Measurements from ENCODE around the gene CEP78. TPM values are rescaled to one million over a fixed set of nuclear protein-coding genes. Genes with fewer than 3 reads are reported as not detected.

Gene CEP78, protein sequence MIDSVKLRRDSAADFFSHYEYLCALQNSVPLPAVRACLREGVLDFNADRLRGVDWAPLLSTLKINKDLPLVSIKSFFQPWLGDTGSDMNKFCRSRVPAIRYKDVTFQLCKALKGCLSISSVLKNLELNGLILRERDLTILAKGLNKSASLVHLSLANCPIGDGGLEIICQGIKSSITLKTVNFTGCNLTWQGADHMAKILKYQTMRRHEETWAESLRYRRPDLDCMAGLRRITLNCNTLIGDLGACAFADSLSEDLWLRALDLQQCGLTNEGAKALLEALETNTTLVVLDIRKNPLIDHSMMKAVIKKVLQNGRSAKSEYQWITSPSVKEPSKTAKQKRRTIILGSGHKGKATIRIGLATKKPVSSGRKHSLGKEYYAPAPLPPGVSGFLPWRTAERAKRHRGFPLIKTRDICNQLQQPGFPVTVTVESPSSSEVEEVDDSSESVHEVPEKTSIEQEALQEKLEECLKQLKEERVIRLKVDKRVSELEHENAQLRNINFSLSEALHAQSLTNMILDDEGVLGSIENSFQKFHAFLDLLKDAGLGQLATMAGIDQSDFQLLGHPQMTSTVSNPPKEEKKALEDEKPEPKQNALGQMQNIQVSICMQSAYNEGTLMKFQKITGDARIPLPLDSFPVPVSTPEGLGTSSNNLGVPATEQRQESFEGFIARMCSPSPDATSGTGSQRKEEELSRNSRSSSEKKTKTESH
- total RNA-seq, result 10 to 100 TPM in 2 of 4 donors, 1 to 10 TPM in 2; 5.7 to 10.3 (median 9.9) TPM

DNA sequence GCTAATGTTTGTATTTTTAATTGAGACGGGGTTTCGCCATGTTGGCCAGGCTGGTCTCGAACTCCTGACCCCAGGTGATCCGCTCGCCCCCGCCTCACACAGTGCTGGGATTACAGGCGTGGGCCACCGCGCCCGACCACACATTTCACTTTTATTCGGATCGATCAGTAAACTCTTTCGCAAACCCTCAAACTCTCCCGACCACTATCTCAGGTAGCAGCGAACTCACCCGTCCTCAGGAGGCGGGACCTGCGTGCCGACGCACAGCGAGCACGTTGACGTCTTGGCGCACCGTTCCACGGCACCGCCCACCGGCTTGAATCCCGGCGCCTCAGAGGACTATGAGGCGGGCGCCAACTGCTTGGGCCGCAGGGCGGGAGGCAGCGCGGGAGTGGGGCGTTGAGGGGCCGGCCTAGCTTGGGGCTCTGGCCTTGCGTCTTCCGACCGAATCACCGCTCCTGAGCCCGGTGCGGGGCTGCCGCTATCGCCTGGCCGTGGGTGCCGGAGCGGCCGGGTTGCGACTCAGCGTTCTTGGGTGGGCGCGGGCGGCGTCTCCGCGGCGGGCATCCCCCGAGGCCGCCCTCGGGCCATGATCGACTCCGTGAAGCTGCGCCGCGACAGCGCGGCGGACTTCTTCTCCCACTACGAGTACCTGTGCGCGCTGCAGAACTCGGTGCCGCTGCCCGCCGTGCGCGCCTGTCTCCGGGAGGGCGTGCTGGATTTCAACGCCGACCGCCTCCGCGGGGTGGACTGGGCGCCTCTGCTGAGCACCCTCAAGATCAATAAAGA, at the start of gene CEP78:
TSS of gene CEP78 (plus strand) at position 314 of the 789 bp plus-strand sequence. CDS start at position 590, 276 bp downstream.
- TF ChIP-seq, protein P1, sequence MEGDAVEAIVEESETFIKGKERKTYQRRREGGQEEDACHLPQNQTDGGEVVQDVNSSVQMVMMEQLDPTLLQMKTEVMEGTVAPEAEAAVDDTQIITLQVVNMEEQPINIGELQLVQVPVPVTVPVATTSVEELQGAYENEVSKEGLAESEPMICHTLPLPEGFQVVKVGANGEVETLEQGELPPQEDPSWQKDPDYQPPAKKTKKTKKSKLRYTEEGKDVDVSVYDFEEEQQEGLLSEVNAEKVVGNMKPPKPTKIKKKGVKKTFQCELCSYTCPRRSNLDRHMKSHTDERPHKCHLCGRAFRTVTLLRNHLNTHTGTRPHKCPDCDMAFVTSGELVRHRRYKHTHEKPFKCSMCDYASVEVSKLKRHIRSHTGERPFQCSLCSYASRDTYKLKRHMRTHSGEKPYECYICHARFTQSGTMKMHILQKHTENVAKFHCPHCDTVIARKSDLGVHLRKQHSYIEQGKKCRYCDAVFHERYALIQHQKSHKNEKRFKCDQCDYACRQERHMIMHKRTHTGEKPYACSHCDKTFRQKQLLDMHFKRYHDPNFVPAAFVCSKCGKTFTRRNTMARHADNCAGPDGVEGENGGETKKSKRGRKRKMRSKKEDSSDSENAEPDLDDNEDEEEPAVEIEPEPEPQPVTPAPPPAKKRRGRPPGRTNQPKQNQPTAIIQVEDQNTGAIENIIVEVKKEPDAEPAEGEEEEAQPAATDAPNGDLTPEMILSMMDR (IDR thresholded peaks at IDR 0.05; ENCODE audit: low read depth), result no peak

DNA sequence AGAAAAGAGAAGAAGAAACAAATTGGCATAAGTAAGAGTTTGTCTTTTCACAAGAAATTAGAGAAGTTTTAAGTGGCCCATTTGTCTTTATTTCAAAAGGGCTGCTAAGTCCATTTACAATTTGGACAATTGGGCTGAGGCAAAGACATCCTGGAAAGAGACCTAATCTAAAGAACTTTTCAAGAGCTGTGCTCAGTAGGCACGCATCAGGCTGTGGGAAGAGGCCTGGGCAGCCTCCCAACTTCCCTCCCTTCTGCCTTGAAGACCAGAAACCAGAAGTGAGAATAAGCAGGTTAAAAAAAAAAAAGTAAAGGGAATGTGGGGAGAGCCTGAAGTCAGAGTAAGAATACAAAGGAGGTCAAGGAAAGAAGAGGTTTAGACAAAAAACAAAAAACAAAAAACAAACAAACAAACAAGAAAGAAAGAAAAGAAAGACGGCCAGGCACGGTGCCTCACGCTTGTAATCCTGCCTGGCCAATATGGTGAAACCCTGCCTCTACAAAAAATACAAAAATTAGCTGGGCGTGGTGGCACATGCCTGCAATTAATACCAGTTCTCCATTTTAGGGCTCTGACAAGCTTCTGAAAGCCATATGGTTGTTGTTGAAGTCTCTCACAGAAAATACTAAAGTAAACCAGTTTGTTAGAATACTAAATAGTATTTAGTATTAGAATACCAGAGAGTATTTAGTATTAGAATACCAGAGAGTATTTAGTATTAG, 48.0 kb upstream of the CEP78 start:
- TF ChIP-seq, protein P1 (IDR thresholded peaks at IDR 0.05; ENCODE audit: low read depth), result no peak

DNA sequence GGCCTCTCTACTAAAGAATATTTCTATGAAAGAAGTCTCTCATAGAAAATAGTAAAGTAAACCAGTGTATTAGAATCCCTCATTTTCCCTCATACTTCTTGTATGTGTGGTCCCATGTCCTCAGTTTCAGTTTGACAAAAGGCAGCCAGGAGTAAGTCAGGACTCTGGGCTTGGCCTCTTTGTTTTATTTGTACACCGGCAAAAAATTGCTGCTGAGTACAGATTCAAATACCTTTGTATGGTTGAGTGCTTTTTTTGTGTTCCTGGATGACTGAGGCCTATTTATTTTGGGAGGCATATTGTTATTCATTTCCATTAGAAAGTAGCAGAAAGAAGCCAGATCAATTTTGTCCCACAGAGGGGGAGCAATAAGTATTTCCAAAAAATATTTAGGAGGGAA, 47.3 kb upstream of the CEP78 start:
- TF ChIP-seq, protein P1 (IDR thresholded peaks at IDR 0.05; ENCODE audit: low read depth), result no peak

DNA sequence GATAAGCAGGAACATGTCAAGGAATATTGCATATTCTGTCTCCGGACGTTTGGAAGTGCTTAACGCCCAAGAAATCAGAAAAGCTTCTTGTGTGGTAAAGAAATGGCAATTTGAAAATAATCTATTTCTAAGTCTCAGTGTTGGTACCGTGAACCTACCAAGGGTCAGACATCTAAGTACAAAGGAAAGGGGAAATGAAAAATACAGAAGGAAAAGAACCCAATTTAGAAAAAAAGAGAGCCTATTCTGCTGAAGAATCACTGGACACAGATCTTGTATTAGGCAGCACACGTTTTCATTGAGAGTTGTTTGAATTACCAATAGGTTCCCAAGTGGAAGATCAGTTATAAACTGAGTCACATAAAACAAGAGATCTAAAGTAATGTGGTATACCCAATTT, 46.9 kb upstream of the CEP78 start:
- TF ChIP-seq, protein P1 (IDR thresholded peaks at IDR 0.05; ENCODE audit: low read depth), result no peak

DNA sequence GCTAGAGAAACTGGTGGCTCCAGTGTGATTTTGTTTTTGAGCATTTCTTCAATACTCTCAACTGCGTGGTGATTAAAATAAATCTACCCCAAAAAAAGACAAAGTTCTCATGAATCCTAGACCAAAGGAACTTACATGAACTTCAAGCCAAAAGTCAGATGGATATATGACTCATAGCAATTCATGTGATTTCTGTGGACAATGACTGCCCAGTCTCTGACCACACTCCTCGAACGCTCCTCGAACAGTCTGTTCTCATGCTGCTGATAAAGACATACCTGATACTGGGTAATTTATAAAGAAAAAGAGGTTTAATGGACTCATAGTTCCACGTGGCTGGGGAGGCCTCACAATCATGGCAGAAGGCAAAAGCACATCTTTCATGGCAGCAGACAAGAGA, 46.4 kb upstream of the CEP78 start:
- TF ChIP-seq, protein P1 (IDR thresholded peaks at IDR 0.05; ENCODE audit: low read depth), result no peak

DNA sequence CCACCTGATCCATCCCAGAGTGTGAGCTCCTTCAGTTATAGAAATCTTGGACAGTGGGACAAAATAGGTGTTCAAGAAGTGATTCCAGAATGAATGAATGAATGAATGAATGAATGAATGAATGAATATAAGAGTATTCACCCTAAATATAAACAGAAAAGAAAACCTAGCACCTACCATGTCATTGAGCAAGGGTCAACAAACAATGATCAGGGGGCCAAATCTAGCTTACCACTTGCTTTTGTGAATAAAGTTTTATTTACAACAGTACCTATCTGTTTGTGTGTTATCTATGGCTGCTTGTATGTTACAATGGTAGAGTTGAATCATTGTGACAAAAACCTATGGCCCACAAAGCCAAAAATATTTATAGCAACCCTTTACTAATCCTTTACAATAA, 43.9 kb upstream of the CEP78 start:
- TF ChIP-seq, protein P1 (IDR thresholded peaks at IDR 0.05; ENCODE audit: low read depth), result no peak

All from subcutaneous adipose tissue (tissue), 4 donors.